Ecto neural progenitor cell (in vitro differentiated cells): Measurements from ENCODE around the gene APMAP.

Source experiments
- DNase-seq: peaks from one replicate; pipeline ENCODE4 v3.0.0-alpha.2; 2018; ENCODE audit warnings: low spot score

Gene APMAP

GRCh38 chr20:24965065-24965919 lies 27.3 kb downstream of the APMAP start:
- DNase-seq, result no peak

- no peak for DNase-seq
These were observed 28.1 kb downstream of the APMAP start for GRCh38 chr20:24964506-24964840.

- no peak for DNase-seq
These were observed 28.7 kb downstream of the APMAP start for GRCh38 chr20:24963672-24964505.

GRCh38 chr20:24962510-24962909 lies 30.0 kb downstream of the APMAP start:
- peak; percentile 19 for DNase-seq

GRCh38 chr20:24962182-24962492 lies 30.4 kb downstream of the APMAP start:
- DNase-seq, result peak; percentile 24

GRCh38 chr20:24961384-24962181 lies 31.0 kb downstream of the APMAP start:
- DNase-seq, result peak; percentile 20

GRCh38 chr20:24960861-24961260 lies 31.7 kb downstream of the APMAP start:
- no peak for DNase-seq

GRCh38 chr20:24960302-24960801 lies 32.2 kb downstream of the APMAP start:
- DNase-seq, result peak; percentile 27

- DNase-seq, result peak; percentile 30
These were observed 32.8 kb downstream of the APMAP start for GRCh38 chr20:24959591-24960301.

- DNase-seq, result peak; percentile 29
These were observed 33.8 kb downstream of the APMAP start for GRCh38 chr20:24958506-24959385.

- peak; percentile 23 for DNase-seq
These were observed 35.1 kb downstream of the APMAP start for GRCh38 chr20:24957326-24958016.

GRCh38 chr20:24956001-24956841 lies 36.3 kb downstream of the APMAP start:
- peak; percentile 19 for DNase-seq

GRCh38 chr20:24955045-24955444 lies 37.5 kb downstream of the APMAP start:
- peak; percentile 24 for DNase-seq

GRCh38 chr20:24954566-24954965 lies 38.0 kb downstream of the APMAP start:
- DNase-seq, result no peak

GRCh38 chr20:24954151-24954550 lies 38.4 kb downstream of the APMAP start:
- DNase-seq, result peak; percentile 16

GRCh38 chr20:24953621-24954133 lies 38.9 kb downstream of the APMAP start:
- peak; percentile 42 for DNase-seq

- DNase-seq, result no peak
These were observed 39.4 kb downstream of the APMAP start for GRCh38 chr20:24953209-24953575.

GRCh38 chr20:24952376-24953208 lies 40.0 kb downstream of the APMAP start:
- peak; percentile 39 for DNase-seq
